ENCODE results near the gene ZWILCH. TPM values are rescaled to one million over a fixed set of nuclear protein-coding genes. Genes with fewer than 3 reads are reported as not detected.

Gene ZWILCH
- total RNA-seq, 2 donors from 2014 or later = 3.0 to 8.4 TPM

DNA sequence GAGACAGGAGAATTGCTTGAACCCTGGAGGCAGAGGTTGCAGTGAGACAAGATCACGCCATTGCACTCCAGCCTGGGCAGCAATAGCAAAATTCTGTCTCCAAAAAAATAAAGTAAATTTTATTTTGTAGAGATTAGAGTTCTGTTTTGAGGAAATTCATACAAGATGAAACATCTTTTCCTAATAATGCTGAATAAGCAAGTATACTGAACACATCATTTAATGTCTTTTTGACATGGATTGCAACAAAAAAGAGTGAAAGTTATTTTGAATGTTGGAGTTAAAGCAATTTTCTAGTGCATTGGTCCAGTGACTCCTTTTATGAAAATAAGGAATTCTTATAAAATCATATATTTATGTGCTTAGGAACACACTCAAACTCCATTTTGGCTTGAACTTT, 40.1 kb downstream of the ZWILCH start:
- Histone ChIP-seq H3K4me1 (ENCODE audit: control insufficient read depth in 1 of 2, low read depth in 2 of 2) (no peaks in the 10 kb centered on the region), H3K27me3 (replicated peaks; ENCODE audit: insufficient read depth) (no peaks in the 10 kb centered on the region), H3K9me3 (no peaks in the 10 kb centered on the region), H3K27ac (no peak overlapping the region), H3K36me3 (peaks cover 3% of the 10 kb centered on the region), H3K4me3 (no peak overlapping the region)
- TF ChIP-seq, protein P1, sequence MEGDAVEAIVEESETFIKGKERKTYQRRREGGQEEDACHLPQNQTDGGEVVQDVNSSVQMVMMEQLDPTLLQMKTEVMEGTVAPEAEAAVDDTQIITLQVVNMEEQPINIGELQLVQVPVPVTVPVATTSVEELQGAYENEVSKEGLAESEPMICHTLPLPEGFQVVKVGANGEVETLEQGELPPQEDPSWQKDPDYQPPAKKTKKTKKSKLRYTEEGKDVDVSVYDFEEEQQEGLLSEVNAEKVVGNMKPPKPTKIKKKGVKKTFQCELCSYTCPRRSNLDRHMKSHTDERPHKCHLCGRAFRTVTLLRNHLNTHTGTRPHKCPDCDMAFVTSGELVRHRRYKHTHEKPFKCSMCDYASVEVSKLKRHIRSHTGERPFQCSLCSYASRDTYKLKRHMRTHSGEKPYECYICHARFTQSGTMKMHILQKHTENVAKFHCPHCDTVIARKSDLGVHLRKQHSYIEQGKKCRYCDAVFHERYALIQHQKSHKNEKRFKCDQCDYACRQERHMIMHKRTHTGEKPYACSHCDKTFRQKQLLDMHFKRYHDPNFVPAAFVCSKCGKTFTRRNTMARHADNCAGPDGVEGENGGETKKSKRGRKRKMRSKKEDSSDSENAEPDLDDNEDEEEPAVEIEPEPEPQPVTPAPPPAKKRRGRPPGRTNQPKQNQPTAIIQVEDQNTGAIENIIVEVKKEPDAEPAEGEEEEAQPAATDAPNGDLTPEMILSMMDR (IDR thresholded peaks at IDR 0.05) = no peak
- ATAC-seq (ENCODE audit: insufficient number of reproducible peaks, low FRiP score, low read depth) = no peak
- no peak for DNase-seq (ENCODE audit: low spot score)

DNA sequence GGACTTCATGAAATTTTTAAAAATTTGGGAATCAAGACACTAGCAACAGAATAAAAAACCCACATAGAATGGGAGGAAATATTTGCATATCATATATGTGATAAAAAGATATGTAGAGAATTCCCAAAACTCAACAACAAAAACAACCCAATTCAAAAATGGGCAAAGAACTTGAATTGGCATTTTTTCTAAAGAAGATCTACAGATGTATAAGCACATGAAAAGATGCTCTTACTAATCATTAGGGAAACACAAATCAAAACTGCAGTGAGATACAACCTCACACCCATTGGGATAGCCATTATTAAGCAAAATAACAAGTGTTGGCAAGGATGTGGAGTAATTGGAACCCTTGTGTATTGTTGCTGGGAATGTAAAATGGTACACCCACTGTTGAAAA, 50.6 kb downstream of the ZWILCH start:
- no peak overlapping the region for H3K4me3 ChIP-seq
- no peaks in the 10 kb centered on the region for H3K4me1 ChIP-seq (ENCODE audit: control insufficient read depth in 1 of 2, low read depth in 2 of 2)
- H3K9me3 ChIP-seq = no peaks in the 10 kb centered on the region
- TF ChIP-seq, protein P1 (IDR thresholded peaks at IDR 0.05) = no peak
- no peak for DNase-seq (ENCODE audit: low spot score)
- H3K27me3 ChIP-seq (replicated peaks; ENCODE audit: insufficient read depth) = no peaks in the 10 kb centered on the region
- H3K36me3 ChIP-seq = no peaks in the 10 kb centered on the region
- ATAC-seq (ENCODE audit: insufficient number of reproducible peaks, low FRiP score, low read depth) = no peak
- H3K27ac ChIP-seq = no peak overlapping the region

DNA sequence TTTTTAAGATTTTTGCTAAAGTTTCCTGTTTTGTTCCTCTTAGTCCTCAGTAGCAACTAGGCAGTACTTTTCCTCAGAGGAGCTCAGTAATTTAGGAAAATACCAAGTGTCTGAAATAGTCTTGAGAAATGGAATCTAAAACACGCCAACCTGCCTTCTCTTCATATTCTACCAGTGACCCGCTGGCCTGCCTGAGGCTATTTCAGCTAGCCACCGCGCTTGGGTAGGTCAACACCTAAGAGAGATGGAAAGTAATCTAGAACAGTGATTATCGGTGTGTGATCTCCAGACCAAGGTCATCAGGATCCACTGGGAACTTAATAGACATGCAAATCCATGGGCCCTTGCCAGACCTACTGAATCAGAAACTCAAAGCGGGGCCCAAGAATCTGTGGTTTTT, 53.1 kb downstream of the ZWILCH start:
- TF ChIP-seq, protein P1 (IDR thresholded peaks at IDR 0.05) = no peak
- no peak for DNase-seq (ENCODE audit: low spot score)
- no peaks in the 10 kb centered on the region for H3K27me3 ChIP-seq (replicated peaks; ENCODE audit: insufficient read depth)
- no peak overlapping the region for H3K27ac ChIP-seq
- no peaks in the 10 kb centered on the region for H3K9me3 ChIP-seq
- H3K4me3 ChIP-seq = no peak overlapping the region
- H3K36me3 ChIP-seq = no peaks in the 10 kb centered on the region
- ATAC-seq (ENCODE audit: insufficient number of reproducible peaks, low FRiP score, low read depth) = no peak
- no peaks in the 10 kb centered on the region for H3K4me1 ChIP-seq (ENCODE audit: control insufficient read depth in 1 of 2, low read depth in 2 of 2)

DNA sequence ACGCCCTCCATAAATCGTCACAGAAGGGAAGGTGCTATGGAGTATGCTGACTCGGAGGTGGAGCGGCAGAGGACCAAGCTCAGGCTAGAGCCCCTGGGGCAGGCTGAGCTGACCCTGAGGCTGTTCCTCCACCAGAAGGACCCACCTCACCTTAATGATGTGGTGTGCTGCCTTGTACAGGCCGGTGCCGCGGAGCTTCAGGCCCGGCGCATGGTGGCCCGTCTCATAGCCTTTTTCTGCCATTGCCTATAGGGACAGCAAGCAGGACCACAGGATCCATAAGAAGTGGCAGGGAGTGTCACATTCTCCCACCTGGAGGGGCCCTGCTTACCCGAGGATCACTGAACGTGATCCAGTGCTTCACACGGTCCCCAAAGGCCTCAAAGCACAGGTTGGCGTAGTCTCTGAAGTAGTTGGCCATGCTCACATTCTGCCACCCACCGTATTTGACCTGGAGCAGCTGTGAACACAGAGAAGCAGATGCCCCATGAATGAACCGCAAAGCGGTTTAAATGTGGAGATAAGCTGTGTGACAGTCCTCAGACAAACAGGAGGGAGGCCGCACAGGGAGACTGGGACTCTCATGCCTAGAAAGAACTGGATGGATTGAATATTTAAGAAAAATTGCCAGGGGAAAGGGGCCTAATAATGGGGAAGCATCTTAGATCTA, 55.9 kb downstream of the ZWILCH start:
- no peak for ATAC-seq (ENCODE audit: insufficient number of reproducible peaks, low FRiP score, low read depth)
- no peaks in the 10 kb centered on the region for H3K27me3 ChIP-seq (replicated peaks; ENCODE audit: insufficient read depth)
- TF ChIP-seq, protein P1 (IDR thresholded peaks at IDR 0.05) = no peak
- H3K27ac ChIP-seq = no peak overlapping the region
- H3K9me3 ChIP-seq = no peaks in the 10 kb centered on the region
- DNase-seq (ENCODE audit: low spot score) = no peak
- H3K4me1 ChIP-seq (ENCODE audit: control insufficient read depth in 1 of 2, low read depth in 2 of 2) = no peaks in the 10 kb centered on the region
- H3K36me3 ChIP-seq = no peaks in the 10 kb centered on the region
- H3K4me3 ChIP-seq = no peak overlapping the region

DNA sequence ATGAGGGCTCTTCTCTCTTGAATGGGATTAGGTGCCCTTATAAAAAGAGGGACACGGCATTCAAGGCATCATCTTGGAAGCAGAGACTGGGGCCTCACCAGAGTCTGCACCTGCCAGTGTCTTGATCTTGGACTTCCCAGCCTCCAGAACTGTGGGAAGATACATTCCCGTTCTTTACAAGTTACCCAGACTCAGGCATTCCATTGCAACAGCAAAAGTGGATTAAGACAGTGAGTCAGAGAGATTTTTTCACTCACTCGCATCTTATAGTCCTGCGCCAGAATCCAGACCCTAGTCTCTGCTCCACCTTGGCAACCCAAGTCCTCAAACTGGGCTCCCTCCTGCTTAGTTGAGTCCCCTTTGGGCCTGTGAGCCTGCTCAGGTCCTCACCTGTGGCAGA, 58.0 kb downstream of the ZWILCH start:
- Histone ChIP-seq H3K36me3 (no peaks in the 10 kb centered on the region), H3K27ac (no peak overlapping the region), H3K4me1 (ENCODE audit: control insufficient read depth in 1 of 2, low read depth in 2 of 2) (no peaks in the 10 kb centered on the region), H3K4me3 (no peak overlapping the region), H3K27me3 (replicated peaks; ENCODE audit: insufficient read depth) (no peaks in the 10 kb centered on the region), H3K9me3 (no peaks in the 10 kb centered on the region)
- ATAC-seq (ENCODE audit: insufficient number of reproducible peaks, low FRiP score, low read depth) = no peak
- no peak for DNase-seq (ENCODE audit: low spot score)
- TF ChIP-seq, protein P1 (IDR thresholded peaks at IDR 0.05) = no peak
